Caco-2 (cell line): ENCODE results near the gene ANKRD13A. TPM values are rescaled to one million over a fixed set of nuclear protein-coding genes. Genes with fewer than 3 reads are reported as not detected.
"Not testable (repeated sequence)": the region's sequence is repeated elsewhere in the genome, so short reads cannot be mapped to it uniquely, and the experiment has no call there.

Experiments
- BruUV-seq: library from RNA; stranded (reverse); fragments of 400-500 nt; replicated peaks from 2 replicates; lab custom pipeline; 2021; lab: Mats Ljungman, UMichigan
- CTCF ChIA-PET: fragments of 300-600 bp; sonication (Branson Sonifier 250); formaldehyde crosslinking; loops from one replicate; lab custom pipeline; 2022; ENCODE audit warnings: antibody characterized with exemption; lab: Charles Lee
- POLR2A ChIA-PET: fragments of 300-600 bp; sonication (Branson Sonifier 250); formaldehyde crosslinking; loops from one replicate; lab custom pipeline; 2022; ENCODE audit warnings: antibody characterized with exemption; lab: Charles Lee
- DNase-seq, 2 experiments: peaks; one replicate each; pipeline versions ENCODE4 v3.0.0 to v3.0.0-alpha.2; 2020 to 2022
- H3K27me3 ChIP-seq: replicated peaks from 2 replicates; pipeline ENCODE4 v1.6.0; 2011; ENCODE audit warnings: low read length; ENCODE audit not compliant: control insufficient read depth, insufficient read depth
- H3K36me3 ChIP-seq: 2 replicates; pipeline ENCODE4 v1.5.1; 2011; ENCODE audit warnings: low read length; ENCODE audit not compliant: control insufficient read depth, insufficient read depth
- H3K4me1 ChIP-seq: fragments of 250-450 bp; sonication (Bioruptor Pico); 2 replicates; pipeline ENCODE4 v1.5.1; 2020; ENCODE audit warnings: mild to moderate bottlenecking
- H3K4me3 ChIP-seq: 2 replicates; pipeline ENCODE4 v1.5.1; 2011; ENCODE audit warnings: low read depth, mild to moderate bottlenecking, control low read depth, low read length
- H3K9me3 ChIP-seq: fragments of 250-450 bp; sonication (Bioruptor Pico); 2 replicates; pipeline ENCODE4 v1.5.1; 2020; ENCODE audit warnings: mild to moderate bottlenecking, moderate library complexity
- H3K27ac Mint-ChIP-seq: one replicate; pipeline ENCODE4 v1.8.0; 2022; ENCODE audit warnings: mixed read lengths; ENCODE audit not compliant: unreplicated experiment
- H3K27me3 Mint-ChIP-seq: one replicate; pipeline ENCODE4 v1.8.0; 2022; ENCODE audit warnings: mixed read lengths; ENCODE audit not compliant: insufficient read depth, unreplicated experiment
- H3K36me3 Mint-ChIP-seq: one replicate; pipeline ENCODE4 v1.8.0; 2022; ENCODE audit warnings: mild to moderate bottlenecking, mixed read lengths; ENCODE audit not compliant: insufficient read depth, unreplicated experiment
- H3K4me1 Mint-ChIP-seq: one replicate; pipeline ENCODE4 v1.8.0; 2022; ENCODE audit warnings: low read depth, mixed read lengths; ENCODE audit not compliant: unreplicated experiment
- H3K4me3 Mint-ChIP-seq: one replicate; pipeline ENCODE4 v1.8.0; 2022; ENCODE audit warnings: mild to moderate bottlenecking, moderate library complexity, mixed read lengths; ENCODE audit not compliant: unreplicated experiment
- H3K9me3 Mint-ChIP-seq: one replicate; pipeline ENCODE4 v1.8.0; 2022; ENCODE audit warnings: mixed read lengths; ENCODE audit not compliant: unreplicated experiment
- intact Hi-C: fragments of 100-400 bp; cut with micrococcal nuclease; formaldehyde crosslinking; loops from one replicate; pipeline ENCODE4 v1.10.0; 2022; ENCODE audit not compliant: unreplicated experiment
- total RNA-seq: library from RNA; stranded (reverse); gene quantifications from 2 replicates; pipeline ENCODE4 v1.2.3, GENCODE V29; 2022
- TF ChIP-seq, protein P1 (sequence below), 2 experiments: fragments of 200-600 bp in 1 of 2; IDR thresholded peaks; 1 replicate in 1 of 2; 2 replicates in 1 of 2; pipeline versions ENCODE4 v1.5.1 to v1.8.0; 2011 to 2022; ENCODE audit warnings: antibody characterized with exemption in 1 of 2, control low read depth in 1 of 2, inconsistent platforms in 1 of 2, low read depth in 1 of 2, low read length in 1 of 2, mild to moderate bottlenecking in 1 of 2, moderate library complexity in 1 of 2; ENCODE audit not compliant: insufficient read depth in 1 of 2, severe bottlenecking in 1 of 2, unreplicated experiment in 1 of 2

The ANKRD13A gene
- total RNA-seq, 1 experiment from 2014 or later = 42.2 TPM

GRCh38 chr12:110050927-110051326 lies 51.7 kb downstream of the ANKRD13A start:
- ChIA-PET POLR2A (no interaction called here), CTCF (no interaction called here)
- intact Hi-C loops = no loop called here
- BruUV-seq = no TSS peak
- Histone ChIP-seq H3K4me3 (no peak overlapping the region), H3K4me1 (peaks cover 22% of the 10 kb centered on the region), H3K36me3 (no peaks in the 10 kb centered on the region), H3K27me3 (no peaks in the 10 kb centered on the region), H3K9me3 (no peaks in the 10 kb centered on the region)
- H3K27me3 Mint-ChIP-seq = no peaks in the 10 kb centered on the region
- H3K4me3 Mint-ChIP-seq = no peak overlapping the region
- no peak overlapping the region for H3K27ac Mint-ChIP-seq
- no peak for DNase-seq
- H3K4me1 Mint-ChIP-seq = peaks cover 8% of the 10 kb centered on the region
- TF ChIP-seq, protein P1, sequence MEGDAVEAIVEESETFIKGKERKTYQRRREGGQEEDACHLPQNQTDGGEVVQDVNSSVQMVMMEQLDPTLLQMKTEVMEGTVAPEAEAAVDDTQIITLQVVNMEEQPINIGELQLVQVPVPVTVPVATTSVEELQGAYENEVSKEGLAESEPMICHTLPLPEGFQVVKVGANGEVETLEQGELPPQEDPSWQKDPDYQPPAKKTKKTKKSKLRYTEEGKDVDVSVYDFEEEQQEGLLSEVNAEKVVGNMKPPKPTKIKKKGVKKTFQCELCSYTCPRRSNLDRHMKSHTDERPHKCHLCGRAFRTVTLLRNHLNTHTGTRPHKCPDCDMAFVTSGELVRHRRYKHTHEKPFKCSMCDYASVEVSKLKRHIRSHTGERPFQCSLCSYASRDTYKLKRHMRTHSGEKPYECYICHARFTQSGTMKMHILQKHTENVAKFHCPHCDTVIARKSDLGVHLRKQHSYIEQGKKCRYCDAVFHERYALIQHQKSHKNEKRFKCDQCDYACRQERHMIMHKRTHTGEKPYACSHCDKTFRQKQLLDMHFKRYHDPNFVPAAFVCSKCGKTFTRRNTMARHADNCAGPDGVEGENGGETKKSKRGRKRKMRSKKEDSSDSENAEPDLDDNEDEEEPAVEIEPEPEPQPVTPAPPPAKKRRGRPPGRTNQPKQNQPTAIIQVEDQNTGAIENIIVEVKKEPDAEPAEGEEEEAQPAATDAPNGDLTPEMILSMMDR (IDR thresholded peaks at IDR 0.05; ENCODE audit: insufficient read depth in 1 of 2, low read depth in 1 of 2, low read length in 1 of 2, severe bottlenecking in 1 of 2, unreplicated experiment in 1 of 2) = no peak
- no peaks in the 10 kb centered on the region for H3K9me3 Mint-ChIP-seq
- peaks cover 8% of the 10 kb centered on the region for H3K36me3 Mint-ChIP-seq

DNA sequence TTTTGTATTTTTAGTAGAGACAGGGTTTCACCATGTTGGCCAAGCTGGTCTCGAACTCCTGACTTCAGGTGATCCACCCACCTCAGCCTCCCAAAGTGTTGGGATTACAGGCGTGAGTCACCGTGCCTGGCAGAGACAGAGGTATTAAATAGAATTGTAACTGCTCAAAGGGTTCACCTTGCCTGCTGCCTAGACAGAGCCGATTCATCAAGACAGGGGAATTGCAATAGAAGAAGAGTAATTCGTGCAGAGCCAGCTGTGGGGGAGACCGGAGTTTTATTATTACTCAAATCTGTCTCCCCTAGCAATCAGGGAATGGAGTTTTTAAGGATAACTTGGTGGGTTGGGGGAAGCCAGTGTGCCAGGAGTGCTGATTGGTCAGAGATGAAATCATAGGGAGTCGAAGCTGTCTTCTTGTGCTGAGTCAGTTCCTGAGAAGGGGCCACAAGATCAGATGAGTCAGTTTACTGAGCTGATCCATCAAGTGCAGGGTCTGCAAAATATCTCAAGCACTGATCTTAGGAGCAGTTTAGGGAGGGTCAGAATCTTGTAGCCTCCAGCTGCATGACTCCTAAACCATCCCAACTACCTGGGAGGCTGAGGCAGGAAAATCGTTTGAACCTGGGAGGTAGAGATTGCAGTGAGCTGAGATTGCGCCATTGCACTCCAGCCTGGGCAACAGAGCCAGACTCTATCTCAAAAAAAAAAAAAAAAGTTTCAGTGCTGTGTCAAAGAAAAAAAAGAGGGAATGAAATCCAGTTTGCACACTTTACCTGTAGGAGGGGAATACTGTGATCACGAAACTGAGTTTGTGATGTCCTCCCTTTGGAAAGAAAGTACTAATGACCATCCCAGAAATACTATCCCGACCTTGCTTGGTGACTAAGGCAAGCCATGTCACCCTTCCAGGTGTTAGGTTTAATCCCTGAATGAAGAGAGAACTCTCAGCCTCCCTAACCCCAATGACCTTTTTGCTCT lies 56.4 kb downstream of the ANKRD13A start:
- H3K4me1 ChIP-seq, H3K9me3 ChIP-seq, H3K4me3 Mint-ChIP-seq, H3K9me3 Mint-ChIP-seq, H3K36me3 Mint-ChIP-seq, H3K27me3 Mint-ChIP-seq, intact Hi-C loops, H3K36me3 ChIP-seq, H3K27ac Mint-ChIP-seq, H3K27me3 ChIP-seq, CTCF ChIA-PET, H3K4me1 Mint-ChIP-seq, DNase-seq, POLR2A ChIA-PET, H3K4me3 ChIP-seq, BruUV-seq: not testable (repeated sequence)

- BruUV-seq, H3K9me3 Mint-ChIP-seq, H3K4me3 ChIP-seq, H3K36me3 ChIP-seq, H3K27me3 ChIP-seq, POLR2A ChIA-PET, H3K4me3 Mint-ChIP-seq, H3K27ac Mint-ChIP-seq, DNase-seq, H3K36me3 Mint-ChIP-seq, intact Hi-C loops, H3K4me1 Mint-ChIP-seq, H3K4me1 ChIP-seq, CTCF ChIA-PET, H3K9me3 ChIP-seq, H3K27me3 Mint-ChIP-seq: not testable (repeated sequence)
These were observed 57.4 kb downstream of the ANKRD13A start for GRCh38 chr12:110056643-110057042.

DNA sequence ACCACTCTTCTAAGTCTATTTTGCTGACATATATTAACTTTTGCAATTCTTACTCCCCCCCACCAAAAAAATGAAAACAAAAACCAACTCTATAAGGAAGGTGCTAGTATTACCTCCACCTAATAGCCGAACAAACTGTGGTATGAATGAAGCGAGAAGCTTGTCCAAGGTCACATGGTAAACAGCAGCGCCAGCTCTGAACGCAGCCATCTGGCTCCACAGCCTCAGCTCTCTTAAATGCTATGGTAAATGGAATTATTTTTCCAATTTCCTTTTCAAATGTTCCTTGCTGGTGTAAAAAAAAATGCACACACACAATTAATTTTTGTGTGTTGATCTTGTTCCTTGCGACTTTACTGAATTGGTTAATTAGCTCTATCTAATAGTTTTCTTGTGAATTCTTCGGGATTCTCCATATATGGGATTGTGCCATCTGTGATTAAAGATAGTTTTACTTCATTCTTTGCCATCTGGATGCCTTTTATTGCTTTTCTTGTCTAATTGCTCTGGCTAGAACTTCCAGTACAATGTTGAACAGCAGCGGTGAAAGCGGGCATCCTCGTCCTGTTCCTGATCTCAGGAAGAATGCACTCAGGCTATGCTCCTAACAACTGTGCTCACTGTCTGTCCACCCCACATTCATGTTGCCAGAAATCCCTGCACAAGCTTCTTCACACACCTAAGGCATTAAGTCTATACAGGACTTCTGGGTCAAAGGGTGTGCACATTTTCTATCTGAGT lies 59.8 kb downstream of the ANKRD13A start:
- DNase-seq = no peak
- H3K36me3 Mint-ChIP-seq = no peaks in the 10 kb centered on the region
- TF ChIP-seq, protein P1 (IDR thresholded peaks at IDR 0.05; ENCODE audit: insufficient read depth in 1 of 2, low read depth in 1 of 2, low read length in 1 of 2, severe bottlenecking in 1 of 2, unreplicated experiment in 1 of 2) = no peak

More for the DNA sequence above, 59.8 kb downstream of the ANKRD13A start:
- intact Hi-C loops = no loop called here
- CTCF ChIA-PET = no interaction called here
- POLR2A ChIA-PET = no interaction called here
- no peaks in the 10 kb centered on the region; the same call in 1 of the 2 replicates for H3K4me1 ChIP-seq
- no peaks in the 10 kb centered on the region for H3K9me3 Mint-ChIP-seq
- H3K27ac Mint-ChIP-seq = no peak overlapping the region
- no TSS peak for BruUV-seq
- H3K27me3 ChIP-seq = no peaks in the 10 kb centered on the region
- H3K4me3 Mint-ChIP-seq = no peak overlapping the region
- peaks cover 9% of the 10 kb centered on the region for H3K4me1 Mint-ChIP-seq
- H3K36me3 ChIP-seq = no peaks in the 10 kb centered on the region
- H3K27me3 Mint-ChIP-seq = no peaks in the 10 kb centered on the region
- H3K4me3 ChIP-seq = no peak overlapping the region
- no peaks in the 10 kb centered on the region for H3K9me3 ChIP-seq
